ENCODE measurements around the gene UBE3B.

The UBE3B gene

GRCh38 chr12:109534456-109534855 is 57.0 kb downstream of the UBE3B start:
- no peak overlapping the region for H3K4me3 ChIP-seq (ENCODE audit: low read length)
- TF ChIP-seq CTCF (conservative IDR thresholded peaks at IDR 0.05; ENCODE audit: low read depth, low read length): no peak
- no peak for DNase-seq (ENCODE audit: low read depth)

DNA sequence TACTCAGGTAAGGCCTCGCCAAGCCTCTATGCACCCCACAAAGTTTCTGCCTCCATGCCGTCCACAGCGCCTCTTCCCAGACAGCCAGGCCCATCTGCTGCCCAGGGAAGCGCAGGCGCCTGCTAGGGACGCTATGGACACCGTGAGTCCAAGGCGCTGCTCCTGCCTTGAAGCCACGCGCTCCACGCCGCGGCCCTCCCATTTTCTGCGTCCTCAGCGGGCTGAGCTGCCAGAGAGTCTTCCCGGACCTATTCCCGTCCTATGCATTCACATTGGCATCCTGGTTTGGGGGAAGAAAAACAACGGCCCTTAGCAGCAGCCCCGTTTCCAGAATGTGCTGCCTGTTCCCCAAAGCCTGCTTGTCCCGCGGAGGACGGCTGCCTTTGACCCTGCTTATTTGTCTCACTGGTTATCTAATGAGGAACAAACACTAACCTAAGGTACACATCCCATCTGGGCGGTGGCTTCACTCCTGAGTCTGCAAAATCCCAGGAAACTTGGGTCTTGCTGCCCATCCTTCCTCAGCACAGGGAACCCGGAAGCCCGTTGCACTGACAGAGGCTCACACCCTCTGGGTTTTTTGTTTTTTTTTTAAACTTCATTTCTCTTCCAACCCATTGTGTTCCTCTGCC is 57.9 kb downstream of the UBE3B start:
- DNase-seq (ENCODE audit: low read depth): no peak
- H3K4me3 ChIP-seq (ENCODE audit: low read length): no peak overlapping the region
- TF ChIP-seq CTCF (conservative IDR thresholded peaks at IDR 0.05; ENCODE audit: low read depth, low read length): no peak

DNA sequence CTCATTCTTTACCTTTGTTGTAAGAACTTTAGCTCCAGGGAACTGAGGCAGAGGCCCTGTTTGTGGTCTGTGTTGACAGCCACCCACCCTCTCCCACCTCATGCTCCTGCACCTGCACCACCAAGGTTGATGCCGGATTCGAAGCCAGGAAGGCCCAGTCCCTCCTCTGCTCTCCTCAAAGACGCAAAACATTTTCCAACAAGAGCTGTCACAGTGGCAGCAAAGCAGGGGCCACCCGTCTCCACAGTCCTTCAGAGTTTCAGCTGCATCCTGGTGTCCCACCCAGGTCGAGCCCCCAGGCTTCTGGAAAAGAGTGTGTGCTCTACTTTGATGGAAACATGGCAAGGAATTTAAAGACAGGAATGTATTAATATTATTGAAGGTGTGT is 58.4 kb downstream of the UBE3B start:
- TF ChIP-seq CTCF (conservative IDR thresholded peaks at IDR 0.05; ENCODE audit: low read depth, low read length): no peak
- no peak for DNase-seq (ENCODE audit: low read depth)
- H3K4me3 ChIP-seq (ENCODE audit: low read length): no peak overlapping the region

GRCh38 chr12:109537136-109537535 is 59.7 kb downstream of the UBE3B start:
- TF ChIP-seq CTCF (conservative IDR thresholded peaks at IDR 0.05; ENCODE audit: low read depth, low read length): no peak
- DNase-seq (ENCODE audit: low read depth): no peak
- H3K4me3 ChIP-seq (ENCODE audit: low read length): no peak overlapping the region

DNA sequence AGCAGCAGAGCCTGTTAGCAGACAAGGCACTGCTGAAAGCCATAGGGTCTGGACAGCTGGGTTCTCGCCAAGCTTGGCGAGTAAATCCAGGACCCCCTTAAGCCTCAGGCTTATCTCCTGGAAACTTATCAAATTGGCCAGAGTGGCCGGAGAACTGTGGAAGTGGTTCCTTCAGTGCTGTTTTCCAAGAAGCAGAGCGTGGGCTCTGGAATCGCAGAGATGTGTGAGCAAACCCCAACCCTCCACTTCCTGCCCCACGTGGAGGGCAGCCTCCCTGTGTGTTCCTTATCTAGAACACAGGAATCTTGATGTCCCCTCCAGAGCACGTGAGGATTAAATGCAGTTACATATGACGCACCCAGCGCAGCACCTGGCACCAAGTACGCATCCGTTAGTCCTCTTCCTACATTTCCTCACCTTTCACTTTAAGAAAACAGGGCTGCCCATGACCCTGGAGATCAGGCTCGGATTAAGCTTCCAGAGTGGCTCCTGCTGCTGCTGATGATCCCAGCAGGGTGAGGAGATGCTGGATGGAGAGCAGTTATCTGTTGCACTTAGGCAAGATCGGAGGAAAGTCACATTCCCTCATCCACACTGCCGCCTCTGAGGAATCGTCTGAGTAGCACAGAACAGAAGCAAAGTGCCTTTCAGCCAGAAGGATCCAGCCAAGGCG is 60.9 kb downstream of the UBE3B start:
- no peak for DNase-seq (ENCODE audit: low read depth)
- no peak for TF ChIP-seq CTCF (conservative IDR thresholded peaks at IDR 0.05; ENCODE audit: low read depth, low read length)
- H3K4me3 ChIP-seq (ENCODE audit: low read length): no peak overlapping the region

- no peak for DNase-seq (ENCODE audit: low read depth)
- no peak overlapping the region for H3K4me3 ChIP-seq (ENCODE audit: low read length)
- no peak for TF ChIP-seq CTCF (conservative IDR thresholded peaks at IDR 0.05; ENCODE audit: low read depth, low read length)
These were observed 62.1 kb downstream of the UBE3B start for GRCh38 chr12:109539508-109539907.

Data from retinal pigment epithelial cell (primary cell).